NCI-H345 (cell line): ENCODE measurements around the gene GOLGA6A.
"Not testable (repeated sequence)": the region's sequence is repeated elsewhere in the genome, so short reads cannot be mapped to it uniquely, and the experiment has no call there.

Experiments used
- DNase-seq: peaks from one replicate; lab custom pipeline; 2025; lab: John Stamatoyannopoulos, UW

Gene GOLGA6A

DNA sequence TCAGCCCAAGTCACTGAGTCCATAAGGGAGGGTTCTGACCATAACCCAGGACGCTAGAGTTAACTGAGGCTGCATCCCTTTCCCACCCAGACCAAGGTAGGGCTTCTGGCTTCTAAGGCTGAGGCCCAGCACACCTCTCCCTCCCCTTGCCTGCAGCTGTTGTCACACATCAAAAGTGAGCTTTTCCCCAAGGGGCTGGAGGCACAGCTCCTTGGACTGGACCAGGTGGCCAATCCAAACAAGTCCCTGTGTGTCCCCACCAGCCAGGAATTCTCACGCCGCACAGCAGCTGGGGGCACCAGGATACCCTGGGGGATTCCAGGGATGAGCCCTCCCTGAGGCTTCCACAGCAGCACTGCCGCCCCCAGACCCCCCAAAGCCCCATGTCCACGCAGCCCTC, 25.8 kb upstream of the GOLGA6A start:
- no peak for DNase-seq

DNA sequence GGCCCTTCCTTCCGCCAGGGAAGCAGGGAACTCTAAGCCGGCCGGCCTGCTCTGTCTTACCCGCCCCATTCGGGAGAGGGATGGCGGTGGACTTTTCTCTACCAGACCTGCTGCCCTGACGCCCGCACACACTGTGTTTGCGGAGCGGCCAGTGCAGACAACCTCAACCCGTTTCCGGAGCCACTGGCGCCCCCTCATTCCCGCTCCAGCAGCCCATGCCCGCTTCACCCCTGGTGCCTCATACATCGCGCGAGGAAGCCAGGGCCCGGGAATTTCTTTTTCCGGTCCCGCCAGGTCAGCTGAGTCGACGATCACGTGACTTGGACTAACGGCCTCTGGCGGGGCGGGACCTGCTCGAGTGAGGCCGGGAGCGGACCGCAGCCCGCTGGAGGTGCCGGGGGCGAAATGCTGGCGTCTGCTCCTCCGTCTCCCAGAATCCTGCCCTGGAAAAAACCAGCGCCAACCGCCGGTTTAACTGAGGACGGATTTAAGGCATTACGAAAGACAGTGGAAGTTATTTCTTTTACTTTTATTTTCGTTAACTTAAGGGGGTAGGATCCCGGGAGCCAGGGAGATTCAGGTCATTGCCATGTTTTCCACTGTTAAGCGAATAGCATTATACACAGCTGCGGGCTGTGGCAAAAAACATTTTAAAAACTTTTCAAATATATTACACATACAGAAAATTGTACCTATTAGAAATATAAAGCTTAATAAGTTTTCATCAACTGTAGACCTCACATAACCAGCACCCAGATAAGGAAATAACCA, 17.8 kb upstream of the GOLGA6A start:
- DNase-seq: not testable (repeated sequence)

DNA sequence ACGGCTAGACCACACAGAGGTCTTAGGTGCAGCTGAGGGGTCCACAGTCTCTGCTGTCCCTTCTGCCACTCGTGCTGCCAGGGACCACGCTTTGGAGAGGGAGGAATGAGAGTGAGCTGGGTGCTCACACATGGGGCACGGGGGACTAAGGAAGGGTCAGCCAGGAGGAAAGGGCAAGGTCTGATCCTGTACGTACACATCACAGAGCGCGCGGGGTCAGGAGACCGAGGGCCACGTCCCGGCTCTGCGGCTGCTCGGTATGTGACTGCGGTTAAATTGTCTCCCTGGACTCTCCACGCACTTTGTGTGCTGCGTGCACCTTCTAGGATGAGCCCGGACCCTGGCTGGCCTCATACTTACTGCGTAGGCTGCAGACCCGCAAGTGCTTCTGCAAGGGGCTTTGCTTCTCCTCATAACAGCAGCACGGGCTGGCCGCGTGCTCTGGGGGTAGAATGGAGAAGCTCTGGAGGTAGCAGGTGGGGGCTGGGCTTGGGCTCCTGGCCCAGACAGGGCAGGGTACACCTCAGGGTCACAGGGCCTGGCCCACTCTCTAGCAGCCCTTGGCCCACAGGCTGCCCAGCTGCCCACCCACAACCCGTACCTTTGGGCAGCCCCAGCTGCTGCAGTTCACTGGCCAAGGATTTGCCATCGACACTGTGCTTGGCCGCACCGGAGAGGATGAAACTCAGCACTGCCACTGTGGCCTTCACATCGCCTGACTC, 14.6 kb upstream of the GOLGA6A start:
- DNase-seq: not testable (repeated sequence)

DNA sequence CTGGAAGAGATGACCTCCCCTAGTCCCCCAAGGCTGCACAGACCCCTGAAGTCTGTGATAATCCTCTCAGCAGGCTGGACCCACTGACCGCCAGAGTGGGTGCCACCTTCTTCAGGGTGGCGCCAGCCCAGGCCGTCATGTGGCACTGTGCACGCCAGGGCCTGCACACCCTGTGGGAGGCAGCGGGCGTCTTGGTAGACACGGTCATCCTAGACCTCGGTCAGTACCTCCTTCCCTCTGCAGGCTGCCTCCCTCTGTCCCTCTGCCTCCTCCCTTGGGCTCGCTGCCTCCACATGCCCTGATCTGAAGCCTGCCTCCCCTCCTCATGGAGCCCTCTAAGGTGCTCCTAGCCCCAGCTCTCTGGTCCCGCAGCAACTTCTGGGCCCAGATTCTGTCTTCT, 13.3 kb upstream of the GOLGA6A start:
- DNase-seq: not testable (repeated sequence)

DNA sequence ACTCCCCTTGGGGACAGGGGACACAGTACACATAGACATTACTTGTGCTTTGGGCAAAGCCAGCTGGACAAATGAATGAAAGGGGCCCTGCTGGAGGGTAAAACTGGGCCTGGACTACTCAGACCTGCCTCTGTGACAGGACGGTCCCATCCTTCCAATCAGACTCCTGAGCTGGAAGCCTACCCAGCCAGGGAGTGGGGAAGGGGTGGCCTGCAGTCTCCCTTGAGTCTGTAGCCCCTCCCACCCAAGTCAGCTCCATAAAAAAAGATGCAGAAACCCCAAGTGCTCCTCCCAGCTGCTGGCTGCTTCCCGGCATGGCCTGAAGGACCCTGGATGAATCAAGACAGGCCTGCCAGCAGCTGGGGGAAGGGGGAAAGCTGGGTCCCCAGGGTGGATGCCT, 12.2 kb upstream of the GOLGA6A start:
- DNase-seq: not testable (repeated sequence)

DNA sequence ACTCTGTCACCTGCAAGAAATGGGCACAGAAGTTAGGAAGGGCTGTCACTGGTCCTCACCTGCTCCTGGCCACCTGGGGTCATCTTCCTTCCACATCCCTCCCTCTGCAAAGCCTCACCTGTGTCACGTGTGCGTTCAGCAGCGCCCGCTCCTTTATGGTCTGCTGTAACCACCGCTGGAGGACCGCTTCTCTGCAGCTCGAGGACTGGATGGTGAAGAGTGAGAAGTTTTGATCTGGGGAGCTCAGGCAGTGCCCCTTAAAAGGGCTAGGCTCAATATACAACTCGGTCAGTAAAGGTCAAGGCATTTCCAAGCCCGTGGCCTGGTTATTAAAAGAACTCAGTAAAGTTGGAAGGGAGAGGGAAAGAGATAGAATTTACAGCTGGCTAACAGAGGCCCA, 6.6 kb downstream of the GOLGA6A start:
- not testable (repeated sequence) for DNase-seq

DNA sequence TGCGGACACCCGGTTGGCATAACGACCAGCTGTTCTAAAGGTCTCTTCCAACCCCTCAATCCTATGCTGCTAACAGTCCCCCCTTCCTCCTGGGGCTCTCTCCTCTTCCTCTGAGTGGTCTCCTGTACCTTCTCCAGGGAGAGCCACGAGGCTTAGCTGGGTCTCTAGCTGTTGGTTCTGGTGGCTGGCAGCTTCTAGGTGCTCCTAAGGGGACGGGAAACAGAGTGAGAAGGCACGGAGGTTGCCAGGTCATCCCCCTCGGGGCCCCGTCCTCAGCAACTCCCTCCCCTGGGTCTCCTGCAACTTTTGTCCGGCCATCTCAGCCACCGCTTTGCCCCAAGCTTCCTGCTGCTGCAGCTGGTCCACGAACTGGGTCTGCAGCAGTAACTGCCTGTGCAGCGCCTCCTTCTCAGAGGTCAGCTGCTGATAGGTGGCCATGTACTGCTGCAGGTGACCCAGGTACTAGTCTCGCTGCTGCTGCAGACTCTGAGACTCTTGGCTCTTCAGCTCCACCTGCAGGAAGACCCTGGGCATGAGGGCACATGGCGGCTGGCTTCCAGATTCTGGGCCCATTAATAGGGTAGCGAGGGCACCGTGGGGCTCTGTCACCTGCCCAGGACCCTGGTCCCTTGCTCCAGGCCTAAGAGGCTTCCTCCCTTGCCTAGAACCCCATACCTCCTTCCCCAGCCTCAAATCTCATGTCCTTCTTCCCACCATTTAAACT, 9.6 kb downstream of the GOLGA6A start:
- not testable (repeated sequence) for DNase-seq

DNA sequence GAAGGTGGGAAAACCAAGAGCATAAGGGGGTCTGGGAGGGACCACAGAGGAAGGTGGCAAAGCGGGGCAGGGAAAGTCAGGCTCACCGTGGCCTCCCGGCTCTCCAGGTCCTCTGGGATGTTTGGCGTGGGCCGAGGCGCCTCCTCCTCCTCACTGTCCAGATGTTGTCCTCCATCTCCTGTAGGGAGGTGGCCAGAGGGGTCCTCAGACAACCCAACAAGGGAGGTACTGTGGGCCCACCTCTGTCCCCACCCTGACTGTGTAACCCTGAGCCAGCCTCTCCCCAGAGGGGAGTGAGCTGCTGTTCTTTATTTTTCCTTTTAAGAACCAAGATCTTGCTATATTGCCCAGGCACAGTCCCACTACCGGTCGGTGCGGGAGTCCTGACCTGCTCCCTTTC, 10.2 kb downstream of the GOLGA6A start:
- DNase-seq: not testable (repeated sequence)

DNA sequence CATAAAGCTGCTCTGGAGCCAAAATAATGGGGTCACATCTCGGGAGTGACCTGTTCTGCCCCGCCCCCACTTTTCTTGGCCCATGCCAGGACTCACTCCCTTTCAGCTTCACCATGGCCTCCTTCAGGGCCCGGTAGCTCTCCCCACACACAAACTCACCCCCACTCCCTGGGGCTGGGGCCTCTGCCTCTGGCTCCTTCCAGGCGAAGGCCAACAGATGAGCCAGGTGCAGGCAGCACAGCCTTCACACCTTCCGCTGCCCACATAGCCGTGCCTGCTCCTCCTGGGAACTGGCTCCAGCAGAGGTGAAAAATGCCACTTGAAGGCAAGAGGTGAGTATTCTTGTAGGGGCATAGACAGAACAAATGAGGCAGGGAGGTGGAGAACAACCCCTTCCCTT, 10.7 kb downstream of the GOLGA6A start:
- not testable (repeated sequence) for DNase-seq

DNA sequence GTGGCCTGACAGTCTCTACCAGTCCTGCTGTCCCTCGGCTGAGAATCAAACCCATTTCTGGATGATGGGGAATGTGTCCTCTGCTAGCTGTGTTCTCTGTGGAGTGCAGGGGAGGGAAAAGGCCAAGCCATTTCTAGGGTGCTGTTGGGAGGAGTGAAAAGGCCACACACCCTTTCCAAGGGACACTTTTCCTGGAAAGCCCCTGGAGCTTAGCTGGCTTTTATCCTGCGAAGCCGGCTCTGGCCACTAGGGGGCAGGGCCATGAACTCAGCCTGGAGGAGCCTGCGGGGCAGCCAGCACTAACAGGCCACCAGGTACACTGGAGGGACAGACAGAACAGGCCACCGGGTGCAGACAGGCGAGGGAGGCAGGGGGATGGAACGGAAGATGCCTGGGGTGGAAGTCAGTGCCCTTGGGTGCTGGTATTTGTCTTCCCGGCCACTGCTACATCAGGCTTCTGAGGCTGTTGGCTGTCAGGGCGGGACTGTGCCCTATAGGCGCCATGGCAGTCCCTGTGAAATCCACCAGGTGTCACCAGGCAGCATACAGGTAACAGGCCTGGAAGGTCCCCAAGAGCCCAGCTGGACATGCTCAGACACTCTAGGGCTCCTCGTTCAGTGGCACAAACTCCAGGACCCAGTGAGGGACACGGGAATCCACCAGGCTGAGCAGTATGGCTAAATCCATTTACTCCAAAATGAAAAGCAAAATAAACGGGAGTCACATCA, 16.5 kb downstream of the GOLGA6A start:
- not testable (repeated sequence) for DNase-seq

DNA sequence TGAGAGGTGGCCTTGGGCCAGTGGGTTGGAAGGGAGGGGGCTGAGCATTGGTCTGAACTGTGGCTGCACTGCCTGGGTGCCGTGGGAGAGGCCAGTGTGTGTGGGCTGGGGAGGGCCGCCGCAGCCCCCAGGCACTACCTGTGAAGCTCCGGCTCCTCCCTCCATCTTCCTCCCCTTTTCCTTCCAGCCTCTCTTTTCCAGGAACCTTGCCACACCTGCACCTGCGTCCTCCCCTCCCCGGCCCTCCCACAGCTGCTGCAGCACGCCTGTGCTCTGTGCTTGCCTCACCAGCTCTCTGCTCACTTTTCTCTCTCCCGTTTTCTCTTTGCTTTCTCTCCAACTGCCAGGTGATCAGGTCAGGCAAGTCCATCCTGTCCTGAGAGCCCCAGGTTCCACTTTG, 17.5 kb downstream of the GOLGA6A start:
- not testable (repeated sequence) for DNase-seq

DNA sequence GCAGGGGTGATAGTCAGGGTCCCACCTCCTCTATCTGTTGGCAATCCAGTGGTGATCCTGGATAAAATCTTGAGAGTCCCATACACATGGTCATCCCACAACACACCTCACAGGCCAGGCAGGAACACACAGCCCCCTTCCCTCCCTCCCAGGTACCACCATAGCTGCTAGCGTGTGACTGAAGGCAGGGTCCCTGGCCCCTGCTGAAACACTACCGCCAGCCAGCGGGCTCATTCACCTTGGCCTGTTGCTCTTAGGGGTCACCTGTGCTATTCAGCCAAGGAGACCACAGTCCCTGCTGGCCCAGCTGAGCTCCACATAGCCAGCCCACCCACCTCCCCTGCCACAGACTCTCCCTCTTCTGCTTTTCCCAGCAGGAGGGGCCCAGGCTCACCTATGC, 18.2 kb downstream of the GOLGA6A start:
- not testable (repeated sequence) for DNase-seq

DNA sequence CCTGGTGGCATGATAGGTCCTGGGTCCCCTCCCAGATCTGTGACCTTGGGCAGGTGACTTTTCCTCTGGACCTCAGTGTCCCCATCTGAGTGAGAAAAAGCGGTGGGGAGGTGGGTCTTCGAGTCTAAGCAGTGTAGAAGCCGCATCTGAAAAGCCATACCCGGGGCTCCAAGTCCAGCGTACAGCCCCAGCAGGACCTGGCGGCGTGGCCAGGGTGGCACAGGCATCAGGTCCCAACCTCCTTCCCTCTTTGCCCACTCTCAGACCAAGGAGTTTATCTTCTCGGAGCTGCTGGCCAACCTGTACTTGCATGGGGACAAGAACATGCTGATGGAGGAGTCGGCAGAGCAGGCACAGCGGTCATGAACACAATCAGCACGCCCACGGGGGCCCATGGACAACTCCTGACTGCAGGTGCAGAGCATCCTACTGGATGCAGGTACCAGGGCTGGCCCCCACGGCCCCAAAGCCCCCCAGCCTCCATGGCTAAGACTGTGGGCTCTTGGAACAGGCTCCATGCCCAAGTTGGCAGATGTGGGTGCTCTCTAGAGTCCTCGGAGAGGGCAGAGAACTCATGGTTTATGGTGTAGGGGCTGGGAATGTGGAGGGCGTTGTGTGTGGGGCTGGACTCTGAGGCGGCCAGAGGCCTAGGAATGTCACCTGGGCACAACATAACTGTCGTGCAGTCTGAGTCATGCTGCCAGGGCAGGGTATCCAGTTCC, 18.8 kb downstream of the GOLGA6A start:
- DNase-seq: not testable (repeated sequence)

DNA sequence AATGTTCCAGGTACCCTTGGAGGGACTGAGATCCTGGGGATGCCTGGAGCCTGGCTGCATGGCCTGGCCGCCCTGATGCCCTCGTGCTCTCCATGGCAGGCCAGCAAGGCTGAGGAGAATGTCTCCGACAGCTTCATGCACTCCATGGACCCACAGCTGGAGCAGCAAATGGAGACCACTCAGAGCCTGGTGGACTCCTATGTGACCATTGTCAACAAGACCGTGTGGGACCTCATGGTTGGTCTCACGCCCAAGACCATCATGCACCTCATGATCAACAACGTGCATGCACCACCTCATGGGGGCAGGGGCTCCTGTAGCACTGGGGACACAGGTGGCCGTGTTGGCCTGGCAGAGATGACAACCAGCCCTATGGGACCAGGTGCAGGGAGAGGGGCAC, 19.7 kb downstream of the GOLGA6A start:
- no peak for DNase-seq

DNA sequence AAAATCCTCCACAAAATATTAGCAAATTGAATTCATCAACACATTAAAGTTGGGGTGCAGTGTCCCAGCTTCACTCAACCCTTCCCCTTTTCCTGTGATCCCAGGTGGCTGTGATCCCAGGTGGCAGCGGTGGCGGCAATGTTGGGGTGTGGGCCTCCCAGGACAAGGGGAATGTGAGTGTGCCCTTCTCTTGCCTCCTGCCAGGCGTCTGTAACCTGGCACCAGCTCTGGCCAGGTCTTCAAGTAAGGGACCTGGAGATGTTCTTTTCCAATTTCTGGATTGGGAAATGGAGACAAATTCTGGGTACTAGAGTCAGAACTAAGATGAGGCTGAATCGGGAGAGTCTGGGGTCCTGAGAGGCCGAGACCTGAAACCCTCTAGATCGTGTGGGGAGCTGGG, 20.1 kb downstream of the GOLGA6A start:
- no peak for DNase-seq

DNA sequence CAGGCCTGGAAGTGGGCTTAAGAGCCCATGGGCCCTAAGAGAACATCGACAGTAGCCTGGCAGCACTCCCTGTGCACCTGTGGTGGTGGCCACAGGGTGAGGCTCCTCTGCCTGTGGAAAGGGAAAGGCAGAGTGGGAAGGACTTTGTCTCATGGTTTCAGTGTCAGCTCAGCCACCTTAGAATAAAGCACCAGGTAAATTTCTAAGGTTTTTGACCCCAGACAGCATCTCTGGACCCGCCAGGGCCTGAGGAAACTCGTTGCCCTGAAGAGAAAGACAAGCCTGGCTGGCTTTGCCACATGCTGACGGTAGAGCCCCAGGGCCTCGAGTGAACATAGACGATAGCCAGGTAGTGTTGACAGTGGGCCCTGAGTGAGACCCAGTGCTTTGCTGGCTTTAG, 22.1 kb downstream of the GOLGA6A start:
- DNase-seq: no peak

DNA sequence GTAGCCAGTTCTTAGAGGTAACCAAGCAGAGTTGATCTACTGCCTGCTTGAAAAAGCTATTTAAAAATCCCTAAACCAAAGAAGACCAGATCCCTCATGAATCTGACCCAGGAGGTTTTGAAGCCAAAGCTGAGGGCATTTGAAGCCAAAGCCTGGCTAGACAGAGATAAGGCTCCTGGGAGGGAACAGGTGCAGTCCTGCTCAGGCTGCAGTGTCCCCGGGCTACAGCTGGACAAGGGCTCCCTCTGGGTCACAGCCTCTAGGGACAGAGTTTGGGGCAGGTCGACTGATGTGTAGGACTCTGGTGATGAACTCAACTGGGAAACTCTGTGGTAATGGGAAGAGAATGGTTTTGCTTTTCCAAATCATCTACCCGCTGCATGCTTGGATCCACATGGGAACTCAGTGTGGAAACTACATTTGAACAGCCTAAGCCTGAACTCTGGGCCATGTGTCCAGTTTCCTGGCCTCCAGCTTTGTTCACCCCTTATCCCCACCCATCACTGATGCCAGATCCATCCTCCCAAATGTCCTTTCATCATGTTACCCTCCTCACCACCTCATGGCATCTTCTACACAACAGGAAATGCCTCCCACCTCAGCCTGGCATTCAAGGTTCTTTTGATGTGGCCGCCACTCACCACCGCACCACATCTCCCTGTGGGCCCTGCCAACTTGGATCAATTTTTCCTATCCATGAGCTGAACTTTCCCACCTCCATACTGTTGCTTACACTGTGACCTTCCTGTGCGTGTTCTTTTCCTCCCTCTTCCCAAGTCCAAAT, 23.1 kb downstream of the GOLGA6A start:
- DNase-seq: not testable (repeated sequence)

DNA sequence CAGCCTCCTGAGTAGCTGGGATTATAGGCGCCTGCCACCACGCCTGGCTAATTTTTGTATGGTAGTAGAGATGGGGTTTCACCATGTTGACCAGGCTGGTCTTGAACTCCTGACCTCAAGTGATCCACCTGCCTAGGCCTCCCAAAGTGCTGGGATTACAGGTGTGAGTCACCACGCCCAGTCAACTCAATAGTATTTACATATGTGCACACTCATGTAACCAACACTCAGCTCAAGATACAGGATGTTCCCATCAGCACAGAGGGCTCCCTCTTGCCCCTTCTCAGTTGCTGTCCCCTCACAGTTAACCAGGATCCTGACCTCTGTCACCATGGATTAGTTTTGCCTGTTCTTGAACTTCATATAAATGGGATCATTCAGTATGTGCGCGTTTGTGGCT, 26.0 kb downstream of the GOLGA6A start:
- DNase-seq: not testable (repeated sequence)

DNA sequence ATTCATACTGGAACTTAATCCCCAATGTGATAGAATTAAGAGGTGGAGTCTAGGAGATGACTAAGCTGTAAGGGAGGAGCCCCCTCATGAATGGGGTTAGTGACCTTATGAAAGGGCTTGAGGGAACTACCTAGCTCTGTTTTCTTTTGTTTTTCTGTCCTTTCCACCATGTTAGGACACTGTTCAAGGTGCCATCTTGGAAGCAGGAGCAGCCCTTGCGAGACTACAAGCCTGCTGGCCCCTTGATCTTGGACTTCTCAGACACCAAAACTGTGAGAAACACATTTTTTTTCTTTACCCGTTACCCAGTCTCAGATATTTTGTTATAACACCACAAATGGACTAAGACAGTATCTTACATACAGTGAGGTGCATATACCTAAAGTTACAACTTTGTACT, 26.5 kb downstream of the GOLGA6A start:
- DNase-seq: no peak

DNA sequence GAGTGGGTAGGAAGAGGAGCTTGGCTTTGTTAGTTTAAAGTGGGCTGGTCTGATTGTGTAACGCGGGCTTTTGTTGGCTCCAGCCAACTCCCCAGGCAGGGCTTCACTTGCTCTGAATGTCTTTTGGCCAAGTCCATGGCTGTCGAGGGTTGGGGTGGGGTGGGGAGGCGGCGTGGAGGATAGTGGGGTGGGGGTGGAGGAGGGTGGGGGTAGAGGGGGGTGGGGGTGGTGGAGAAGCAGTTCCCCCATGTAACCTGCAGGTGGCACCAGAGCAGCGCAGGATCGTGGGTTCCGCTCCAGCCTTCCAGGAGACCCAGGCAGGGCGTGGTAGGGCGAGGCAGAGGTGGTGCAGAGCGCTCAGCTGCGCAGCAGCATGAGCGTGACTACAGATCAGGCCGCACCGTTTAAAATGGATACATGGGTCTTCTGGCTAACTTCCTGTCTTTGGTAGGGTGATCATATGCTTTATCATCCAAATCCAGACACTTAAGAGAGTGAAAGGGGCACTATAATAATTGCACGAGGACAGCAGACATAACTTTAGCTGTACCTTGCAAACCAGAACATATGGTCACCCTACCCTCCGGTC, 28.3 kb downstream of the GOLGA6A start:
- peak; percentile 77 for DNase-seq
